Measurements from ENCODE around the gene RCOR3. TPM values are rescaled to one million over a fixed set of nuclear protein-coding genes. Genes with fewer than 3 reads are reported as not detected.
"Not testable (repeated sequence)": the region's sequence is repeated elsewhere in the genome, so short reads cannot be mapped to it uniquely, and the experiment has no call there.

Gene RCOR3
- total and polyA plus RNA-seq, 2 experiments from 2014 or later, result 35.2 to 36.6 TPM

DNA sequence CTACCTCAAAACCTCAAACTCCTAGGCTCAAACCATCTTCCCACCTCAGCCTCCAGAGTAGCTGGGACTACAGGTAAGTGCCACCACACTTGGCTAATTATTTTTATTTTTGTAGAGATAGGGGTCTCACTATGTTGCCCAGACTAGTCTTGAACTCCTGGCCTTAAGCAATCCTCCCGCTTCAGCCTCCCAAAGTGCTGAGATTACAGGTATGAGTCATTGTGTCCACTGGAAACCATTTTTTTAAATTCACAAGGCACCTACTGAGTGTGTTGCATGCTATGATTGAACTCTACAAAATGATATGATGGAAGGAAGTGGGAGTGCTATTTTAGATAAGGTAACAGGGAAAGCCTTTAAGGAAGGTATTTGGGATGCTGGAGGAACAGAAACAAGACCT lies 41.8 kb upstream of the RCOR3 start:
- Histone ChIP-seq H3K9me3 (ENCODE audit: low read depth) (no peaks in the 10 kb centered on the region), H3K4me1 (ENCODE audit: low read depth) (no peaks in the 10 kb centered on the region), H3K27me3 (no peaks in the 10 kb centered on the region), H3K4me3 (no peak overlapping the region), H3K36me3 (no peaks in the 10 kb centered on the region), H3K27ac (no peak overlapping the region)
- TF ChIP-seq, protein P1, sequence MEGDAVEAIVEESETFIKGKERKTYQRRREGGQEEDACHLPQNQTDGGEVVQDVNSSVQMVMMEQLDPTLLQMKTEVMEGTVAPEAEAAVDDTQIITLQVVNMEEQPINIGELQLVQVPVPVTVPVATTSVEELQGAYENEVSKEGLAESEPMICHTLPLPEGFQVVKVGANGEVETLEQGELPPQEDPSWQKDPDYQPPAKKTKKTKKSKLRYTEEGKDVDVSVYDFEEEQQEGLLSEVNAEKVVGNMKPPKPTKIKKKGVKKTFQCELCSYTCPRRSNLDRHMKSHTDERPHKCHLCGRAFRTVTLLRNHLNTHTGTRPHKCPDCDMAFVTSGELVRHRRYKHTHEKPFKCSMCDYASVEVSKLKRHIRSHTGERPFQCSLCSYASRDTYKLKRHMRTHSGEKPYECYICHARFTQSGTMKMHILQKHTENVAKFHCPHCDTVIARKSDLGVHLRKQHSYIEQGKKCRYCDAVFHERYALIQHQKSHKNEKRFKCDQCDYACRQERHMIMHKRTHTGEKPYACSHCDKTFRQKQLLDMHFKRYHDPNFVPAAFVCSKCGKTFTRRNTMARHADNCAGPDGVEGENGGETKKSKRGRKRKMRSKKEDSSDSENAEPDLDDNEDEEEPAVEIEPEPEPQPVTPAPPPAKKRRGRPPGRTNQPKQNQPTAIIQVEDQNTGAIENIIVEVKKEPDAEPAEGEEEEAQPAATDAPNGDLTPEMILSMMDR (IDR thresholded peaks at IDR 0.05; ENCODE audit: low read depth, low read length), result no peak
- DNase-seq (ENCODE audit: low read depth in 1 of 2, low spot score in 1 of 2), result no peak

DNA sequence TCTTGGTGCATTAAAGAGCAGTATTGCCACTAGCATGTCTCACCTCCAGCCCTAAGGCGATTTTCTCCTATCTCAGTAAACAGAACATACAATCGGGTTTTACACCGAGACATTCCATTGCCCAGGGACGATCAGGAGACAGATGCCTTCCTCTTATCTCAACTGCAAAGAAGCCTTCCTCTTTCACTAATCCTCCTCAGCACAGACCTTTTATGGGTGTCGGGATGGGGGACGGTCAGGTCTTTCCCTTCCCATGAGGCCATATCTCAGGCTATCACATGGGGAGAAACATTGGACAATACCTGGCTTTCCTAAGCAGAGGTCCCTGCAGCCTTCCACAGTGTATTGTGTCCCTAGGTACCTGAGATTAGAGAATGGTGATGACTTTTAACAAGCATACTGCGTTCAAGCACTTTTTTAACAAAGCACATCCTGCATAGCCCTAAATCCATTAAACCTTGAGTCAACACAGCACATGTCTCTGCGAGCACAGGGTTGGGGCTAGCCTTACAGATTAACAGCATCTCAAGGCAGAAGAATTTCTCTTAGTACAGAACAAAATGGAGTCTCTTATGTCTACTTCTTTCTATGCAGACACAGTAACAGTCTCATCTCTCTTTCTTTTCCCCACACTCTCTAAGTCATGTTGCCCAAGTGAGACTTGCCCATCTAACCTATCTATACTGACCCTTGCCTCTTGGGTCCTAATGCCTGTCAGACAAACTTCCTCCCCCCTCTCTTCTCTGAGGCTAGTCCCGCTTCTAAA lies 36.5 kb upstream of the RCOR3 start:
- H3K27me3 ChIP-seq; DNase-seq (ENCODE audit: low read depth in 1 of 2, low spot score in 1 of 2); H3K4me3 ChIP-seq; H3K27ac ChIP-seq; H3K36me3 ChIP-seq; H3K4me1 ChIP-seq (ENCODE audit: low read depth); H3K9me3 ChIP-seq (ENCODE audit: low read depth): not testable (repeated sequence)

DNA sequence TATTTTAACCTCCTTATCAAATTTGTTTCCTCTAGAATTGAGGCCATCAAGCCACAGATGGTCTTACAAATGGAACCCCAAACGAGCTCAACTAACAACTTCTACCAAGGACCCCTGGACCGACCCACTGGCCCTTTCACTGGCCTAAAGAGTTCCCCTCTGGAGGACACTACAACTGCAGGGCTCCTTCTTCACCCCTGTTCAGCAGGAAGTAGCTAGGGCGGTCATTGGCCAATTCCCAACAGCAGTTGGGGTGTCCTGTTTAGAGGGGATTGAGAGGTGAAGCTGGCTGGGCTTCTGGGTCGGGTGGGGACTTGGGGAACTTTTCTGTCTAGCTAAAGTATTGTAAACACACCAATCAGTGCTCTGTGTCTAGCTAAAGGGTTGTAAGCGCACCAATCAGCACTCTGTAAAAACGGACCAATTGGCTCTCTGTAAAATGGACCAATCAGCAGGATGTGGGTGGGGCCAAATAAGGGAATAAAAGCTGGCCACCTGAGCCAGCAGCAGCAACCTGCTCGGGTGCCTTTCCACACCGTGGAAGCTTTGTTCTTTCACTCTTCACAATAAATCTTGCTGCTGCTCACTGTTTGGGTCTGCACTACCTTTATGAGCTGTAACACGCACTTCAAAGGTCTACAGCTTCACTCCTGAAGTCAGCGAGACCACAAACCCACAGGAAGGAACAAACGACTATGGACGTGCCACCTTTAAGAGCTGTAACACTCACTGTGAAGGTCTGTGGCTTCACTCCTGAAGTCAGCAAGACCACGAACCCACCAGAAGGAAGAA lies 30.4 kb upstream of the RCOR3 start:
- H3K36me3 ChIP-seq; H3K4me1 ChIP-seq (ENCODE audit: low read depth); H3K4me3 ChIP-seq; H3K27me3 ChIP-seq; H3K27ac ChIP-seq; H3K9me3 ChIP-seq (ENCODE audit: low read depth); DNase-seq (ENCODE audit: low read depth in 1 of 2, low spot score in 1 of 2): not testable (repeated sequence)

DNA sequence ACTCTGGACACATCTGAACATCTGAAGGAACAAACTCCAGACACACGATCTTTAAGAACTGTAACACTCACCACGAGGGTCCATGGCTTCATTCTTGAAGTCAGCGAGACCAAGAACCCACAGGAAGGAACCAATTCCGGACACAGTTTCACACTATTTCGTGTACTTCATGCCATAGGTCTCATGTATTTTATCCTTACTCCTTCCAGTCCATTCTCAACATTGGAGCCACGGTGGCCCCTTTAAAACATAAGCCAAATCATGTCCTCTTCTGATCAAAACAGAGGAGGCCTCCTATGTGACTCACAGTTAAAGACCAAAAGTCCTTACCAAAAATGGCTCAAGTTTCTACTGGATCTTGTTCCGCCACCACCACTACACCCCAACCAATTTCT lies 29.8 kb upstream of the RCOR3 start:
- no peaks in the 10 kb centered on the region for H3K27me3 ChIP-seq
- H3K4me1 ChIP-seq (ENCODE audit: low read depth), result no peaks in the 10 kb centered on the region
- DNase-seq (ENCODE audit: low read depth in 1 of 2, low spot score in 1 of 2), result no peak
- H3K36me3 ChIP-seq, result no peaks in the 10 kb centered on the region
- no peaks in the 10 kb centered on the region for H3K9me3 ChIP-seq (ENCODE audit: low read depth)
- H3K27ac ChIP-seq, result no peak overlapping the region
- TF ChIP-seq, protein P1 (IDR thresholded peaks at IDR 0.05; ENCODE audit: low read depth, low read length), result no peak
- no peak overlapping the region for H3K4me3 ChIP-seq

DNA sequence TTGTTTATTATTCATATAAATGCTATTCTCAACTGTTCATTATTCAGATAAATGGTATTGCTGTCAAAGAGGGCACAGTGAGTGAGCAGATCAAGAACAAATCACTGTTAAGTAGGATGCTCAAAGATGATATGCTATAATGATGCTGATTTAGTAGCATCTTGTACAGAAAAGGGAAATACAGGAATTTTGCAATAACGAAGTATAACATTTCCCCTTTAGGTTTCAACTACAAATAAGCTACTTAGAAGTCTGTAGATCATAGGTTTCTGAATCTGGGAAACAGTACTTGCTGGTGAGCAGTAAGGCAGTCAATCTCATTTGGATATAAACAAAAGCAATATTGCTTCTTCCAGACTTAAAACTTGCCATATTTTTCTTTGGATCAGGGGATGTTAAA lies 27.3 kb upstream of the RCOR3 start:
- no peak for DNase-seq (ENCODE audit: low read depth in 1 of 2, low spot score in 1 of 2)
- Histone ChIP-seq H3K36me3 (no peaks in the 10 kb centered on the region), H3K27ac (no peak overlapping the region), H3K9me3 (ENCODE audit: low read depth) (no peaks in the 10 kb centered on the region), H3K4me3 (no peak overlapping the region), H3K4me1 (ENCODE audit: low read depth) (no peaks in the 10 kb centered on the region), H3K27me3 (no peaks in the 10 kb centered on the region)
- TF ChIP-seq, protein P1 (IDR thresholded peaks at IDR 0.05; ENCODE audit: low read depth, low read length), result no peak

DNA sequence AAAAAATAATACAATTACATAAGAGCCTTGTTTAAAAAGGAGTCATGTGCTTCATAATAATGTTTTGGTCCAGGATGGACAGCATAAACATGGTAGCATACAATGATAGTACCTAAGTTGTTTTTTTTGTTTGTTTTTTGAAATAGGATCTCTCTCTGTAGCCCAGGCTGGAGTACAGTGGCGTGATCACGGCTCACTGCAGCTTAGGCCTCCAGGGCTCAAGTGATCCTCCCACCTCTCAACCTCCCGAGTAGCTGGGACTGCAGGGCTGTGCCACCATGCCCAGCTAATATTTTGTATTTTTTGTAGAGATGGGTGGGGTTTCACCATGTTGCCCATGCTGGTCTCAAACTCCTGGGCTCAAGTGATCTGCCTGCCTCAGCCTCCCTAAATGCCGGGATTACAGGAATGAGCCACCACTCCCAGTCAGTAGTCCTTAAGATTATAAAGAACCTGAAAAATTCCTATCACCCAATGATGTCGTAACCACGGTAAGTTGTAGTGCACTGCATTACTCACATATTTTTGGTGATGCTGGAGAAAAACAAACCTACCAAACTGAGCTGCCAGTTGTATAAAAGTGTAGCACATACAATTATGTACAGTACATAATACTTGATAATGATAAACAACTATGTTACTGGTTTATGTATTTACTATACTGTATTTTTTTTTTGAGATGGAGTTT lies 22.4 kb upstream of the RCOR3 start:
- H3K4me1 ChIP-seq (ENCODE audit: low read depth), result no peaks in the 10 kb centered on the region
- DNase-seq (ENCODE audit: low read depth in 1 of 2, low spot score in 1 of 2), result peak in 1 of 2 donors; percentile 41
- TF ChIP-seq, protein P1 (IDR thresholded peaks at IDR 0.05; ENCODE audit: low read depth, low read length), result no peak
- H3K27me3 ChIP-seq, result no peaks in the 10 kb centered on the region
- H3K9me3 ChIP-seq (ENCODE audit: low read depth), result no peaks in the 10 kb centered on the region
- no peak overlapping the region for H3K27ac ChIP-seq
- H3K4me3 ChIP-seq, result no peak overlapping the region
- H3K36me3 ChIP-seq, result no peaks in the 10 kb centered on the region
